ENCODE results near the gene CDSN. TPM values are rescaled to one million over a fixed set of nuclear protein-coding genes. Genes with fewer than 3 reads are reported as not detected.

CDSN gene
- total and polyA plus RNA-seq, 2 of the 8 experiments (the other 6 are each of a cell fraction or from before 2014, with no cell fraction given) = not detected

DNA sequence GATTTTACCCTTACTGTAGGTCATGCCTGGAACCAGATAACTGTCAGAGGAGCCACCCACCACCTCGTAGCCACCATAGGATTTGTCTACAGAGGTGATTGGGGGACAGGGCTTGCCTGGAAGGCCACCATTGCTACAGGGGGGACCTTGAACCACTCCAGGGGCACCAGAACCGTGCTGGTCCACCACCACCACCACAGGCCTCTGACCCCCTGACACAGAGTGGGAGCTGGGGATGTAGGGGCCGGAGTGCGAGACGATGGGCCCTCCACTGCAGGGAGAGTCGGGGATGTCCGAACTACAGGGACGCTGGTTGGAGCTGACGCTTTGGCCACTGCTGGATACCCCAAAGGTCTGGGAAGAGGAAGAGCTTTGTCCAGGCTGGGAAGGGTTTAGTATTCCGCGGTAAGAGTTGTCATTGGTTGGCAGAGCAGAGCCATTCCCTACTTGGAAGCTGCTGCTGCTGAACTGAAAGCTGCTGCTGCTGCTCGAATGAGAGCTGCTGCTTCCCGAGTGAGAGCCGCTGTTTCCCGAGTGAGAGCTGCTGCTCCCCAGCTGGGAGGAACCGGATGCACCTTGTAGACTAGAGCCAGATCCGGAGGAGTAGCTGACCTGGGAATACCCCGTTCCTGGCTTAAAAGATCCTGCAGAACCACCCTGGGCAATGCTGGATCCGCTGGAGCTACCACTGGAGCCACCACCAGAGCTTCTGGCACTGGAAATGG, 3.4 kb downstream of the CDSN start (continued):
- TF ChIP-seq CHD7 (IDR thresholded peaks at IDR 0.05; ENCODE audit: insufficient replicate concordance, low read length) (no peak), SRF (IDR thresholded peaks at IDR 0.05; ENCODE audit: low read depth, low read length) (no peak), ATF2 (IDR thresholded peaks at IDR 0.05; ENCODE audit: low read length) (no peak), FOSL1 (IDR thresholded peaks at IDR 0.05; ENCODE audit: insufficient read depth, low read depth, low read length) (no peak), GTF2F1 (IDR thresholded peaks at IDR 0.05; ENCODE audit: borderline replicate concordance, low read depth, low read length) (no peak), CBX8 (IDR thresholded peaks at IDR 0.05; ENCODE audit: borderline replicate concordance, low read depth, low read length) (no peak), TBP (IDR thresholded peaks at IDR 0.05; ENCODE audit: low read depth, low read length) (no peak), CHD1 (IDR thresholded peaks at IDR 0.05; ENCODE audit: low read depth, low read length) (no peak), PHF8 (conservative IDR thresholded peaks at IDR 0.05; ENCODE audit: low read depth, low read length) (no peak)

Measured in H1 (cell line).